HEK293T (cell line): Measurements from ENCODE around the gene NTSR1.

Experiments
- ARNT ChIP-seq: fragments of 450-650 bp; IDR thresholded peaks from 2 replicates; pipeline ENCODE4 v1.6.1; 2017; ENCODE audit warnings: mild to moderate bottlenecking
- BHLHE40 ChIP-seq: fragments of 450-650 bp; IDR thresholded peaks from 2 replicates; pipeline ENCODE4 v1.6.1; 2016; ENCODE audit warnings: mild to moderate bottlenecking, moderate library complexity, borderline replicate concordance
- FOXA1 ChIP-seq: fragments of 450-650 bp; IDR thresholded peaks from 2 replicates; pipeline ENCODE4 v1.6.1; 2016; ENCODE audit warnings: mild to moderate bottlenecking
- FOXK2 ChIP-seq: fragments of 450-650 bp; IDR thresholded peaks from 2 replicates; pipeline ENCODE4 v1.6.1; 2016; ENCODE audit warnings: mild to moderate bottlenecking
- FOXM1 ChIP-seq: fragments of 450-650 bp; IDR thresholded peaks from 2 replicates; pipeline ENCODE4 v1.6.1; 2017; ENCODE audit warnings: mild to moderate bottlenecking, borderline replicate concordance
- L3MBTL2 ChIP-seq: fragments of 450-650 bp; conservative IDR thresholded peaks from 2 replicates; pipeline ENCODE4 v1.6.1; 2016; ENCODE audit warnings: mild to moderate bottlenecking
- NFRKB ChIP-seq: fragments of 450-650 bp; IDR thresholded peaks from 2 replicates; pipeline ENCODE4 v1.6.1; 2016; ENCODE audit warnings: mild to moderate bottlenecking, moderate library complexity
- SP1 ChIP-seq: fragments of 450-650 bp; IDR thresholded peaks from 2 replicates; pipeline ENCODE4 v1.6.1; 2017
- SUZ12 ChIP-seq: fragments of 450-650 bp; IDR thresholded peaks from 2 replicates; pipeline ENCODE4 v1.6.1; 2016; ENCODE audit warnings: mild to moderate bottlenecking
- TARDBP ChIP-seq: fragments of 450-650 bp; IDR thresholded peaks from 2 replicates; pipeline ENCODE4 v1.6.1; 2016
- TF ChIP-seq, protein P1 (sequence below): fragments of 450-650 bp; IDR thresholded peaks from 2 replicates; pipeline ENCODE4 v1.6.1; 2016

DNA sequence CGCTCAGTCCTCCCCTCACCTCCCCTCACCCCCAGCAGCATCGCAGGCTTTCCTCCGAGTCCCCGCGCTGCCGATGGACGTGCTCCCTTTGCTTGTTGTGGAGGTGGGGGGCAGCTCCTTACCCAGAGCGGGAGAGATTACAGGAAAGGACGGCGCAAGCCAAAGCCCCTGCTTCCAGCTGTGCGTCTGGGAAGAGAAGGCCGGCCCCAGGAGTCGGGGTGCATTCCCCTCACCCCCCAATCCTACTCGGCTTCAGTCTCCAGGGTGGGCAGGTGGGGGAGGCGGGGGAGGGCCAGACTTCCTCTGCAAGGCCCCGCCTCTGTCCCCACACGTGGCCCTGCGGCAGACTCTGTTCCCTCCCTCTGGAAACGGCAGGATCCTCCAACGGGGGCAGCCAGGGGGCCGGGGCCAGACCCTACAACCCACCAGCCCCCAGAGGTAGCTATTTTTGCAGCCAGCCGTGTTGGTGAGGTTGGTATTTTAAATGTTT lies 43.6 kb downstream of the NTSR1 start:
- TF ChIP-seq L3MBTL2 (no peak), TARDBP (no peak), FOXK2 (no peak), SUZ12 (no peak), FOXM1 (no peak), SP1 (no peak), FOXA1 (no peak), NFRKB (no peak), BHLHE40 (no peak), ARNT (no peak)
- TF ChIP-seq, protein P1, sequence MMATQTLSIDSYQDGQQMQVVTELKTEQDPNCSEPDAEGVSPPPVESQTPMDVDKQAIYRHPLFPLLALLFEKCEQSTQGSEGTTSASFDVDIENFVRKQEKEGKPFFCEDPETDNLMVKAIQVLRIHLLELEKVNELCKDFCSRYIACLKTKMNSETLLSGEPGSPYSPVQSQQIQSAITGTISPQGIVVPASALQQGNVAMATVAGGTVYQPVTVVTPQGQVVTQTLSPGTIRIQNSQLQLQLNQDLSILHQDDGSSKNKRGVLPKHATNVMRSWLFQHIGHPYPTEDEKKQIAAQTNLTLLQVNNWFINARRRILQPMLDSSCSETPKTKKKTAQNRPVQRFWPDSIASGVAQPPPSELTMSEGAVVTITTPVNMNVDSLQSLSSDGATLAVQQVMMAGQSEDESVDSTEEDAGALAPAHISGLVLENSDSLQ: no peak
